Parathyroid adenoma (tissue), 2 donors: ENCODE measurements around the gene FBXO21.

Experiments used
- H2AFZ ChIP-seq: fragments of 300-600 bp; sonication (generic); one replicate; pipeline ENCODE4 v1.7.0; 2017; ENCODE audit warnings: antibody characterized with exemption, mild to moderate bottlenecking
- H3K27ac ChIP-seq: fragments of 300-600 bp; sonication (generic); one replicate; pipeline ENCODE4 v1.7.0; 2017
- H3K27me3 ChIP-seq: fragments of 300-600 bp; sonication (generic); one replicate; pipeline ENCODE4 v1.7.0; 2017; ENCODE audit warnings: low read length; ENCODE audit not compliant: control insufficient read depth, insufficient read depth
- H3K36me3 ChIP-seq: fragments of 300-600 bp; sonication (generic); one replicate; pipeline ENCODE4 v1.7.0; 2017; ENCODE audit warnings: low read length; ENCODE audit not compliant: control insufficient read depth, insufficient read depth
- H3K4me1 ChIP-seq: fragments of 300-600 bp; sonication (generic); one replicate; pipeline ENCODE4 v1.7.0; 2017; ENCODE audit warnings: control low read depth
- H3K4me2 ChIP-seq: fragments of 300-600 bp; sonication (generic); one replicate; pipeline ENCODE4 v1.7.0; 2017; ENCODE audit warnings: low read length
- H3K4me3 ChIP-seq: fragments of 300-600 bp; sonication (generic); one replicate; pipeline ENCODE4 v1.7.0; 2017; ENCODE audit warnings: low read depth, low read length
- H3K79me2 ChIP-seq: fragments of 300-600 bp; sonication (generic); one replicate; pipeline ENCODE4 v1.7.0; 2017; ENCODE audit warnings: control low read depth
- H3K9ac ChIP-seq: fragments of 300-600 bp; sonication (generic); one replicate; pipeline ENCODE4 v1.7.0; 2017; ENCODE audit warnings: mild to moderate bottlenecking
- H3K9me3 ChIP-seq: fragments of 300-600 bp; sonication (generic); one replicate; pipeline ENCODE4 v1.7.0; 2017; ENCODE audit warnings: low read length; ENCODE audit not compliant: control insufficient read depth
- TF ChIP-seq, protein P1 (sequence below): fragments of 300-600 bp; sonication (generic); IDR thresholded peaks from one replicate; pipeline ENCODE4 v1.7.0; 2017; ENCODE audit warnings: antibody characterized with exemption, mild to moderate bottlenecking
- donor health status: primary hyperparathyroidism.

FBXO21 gene

DNA sequence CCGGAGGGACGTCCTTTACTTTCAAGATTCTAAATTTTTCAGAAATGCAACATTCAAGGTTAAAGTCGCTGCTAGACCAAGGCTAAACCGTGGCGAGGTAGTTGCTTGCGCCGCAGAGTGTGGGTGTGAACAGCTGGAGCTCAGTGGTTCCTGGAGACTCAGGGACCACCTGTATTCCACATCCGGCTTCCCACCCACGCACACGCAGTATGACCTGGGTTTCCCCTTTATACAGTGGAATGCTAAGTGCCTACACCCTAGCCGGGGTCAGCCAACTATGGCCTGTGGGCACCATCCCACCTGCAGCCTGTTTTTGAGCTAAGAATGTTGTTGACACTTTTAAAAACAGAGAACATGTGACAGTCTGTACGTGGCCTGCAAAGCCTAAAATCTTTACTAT, 48.2 kb downstream of the FBXO21 start:
- Histone ChIP-seq H3K4me2 (no peak overlapping the region), H3K36me3 (no peaks in the 10 kb centered on the region), H3K79me2 (no peaks in the 10 kb centered on the region), H3K9me3 (no peaks in the 10 kb centered on the region), H3K9ac (no peak overlapping the region), H2AFZ (no peak overlapping the region), H3K27me3 (no peaks in the 10 kb centered on the region), H3K4me3 (no peak overlapping the region), H3K27ac (no peak overlapping the region), H3K4me1 (no peaks in the 10 kb centered on the region)
- TF ChIP-seq, protein P1, sequence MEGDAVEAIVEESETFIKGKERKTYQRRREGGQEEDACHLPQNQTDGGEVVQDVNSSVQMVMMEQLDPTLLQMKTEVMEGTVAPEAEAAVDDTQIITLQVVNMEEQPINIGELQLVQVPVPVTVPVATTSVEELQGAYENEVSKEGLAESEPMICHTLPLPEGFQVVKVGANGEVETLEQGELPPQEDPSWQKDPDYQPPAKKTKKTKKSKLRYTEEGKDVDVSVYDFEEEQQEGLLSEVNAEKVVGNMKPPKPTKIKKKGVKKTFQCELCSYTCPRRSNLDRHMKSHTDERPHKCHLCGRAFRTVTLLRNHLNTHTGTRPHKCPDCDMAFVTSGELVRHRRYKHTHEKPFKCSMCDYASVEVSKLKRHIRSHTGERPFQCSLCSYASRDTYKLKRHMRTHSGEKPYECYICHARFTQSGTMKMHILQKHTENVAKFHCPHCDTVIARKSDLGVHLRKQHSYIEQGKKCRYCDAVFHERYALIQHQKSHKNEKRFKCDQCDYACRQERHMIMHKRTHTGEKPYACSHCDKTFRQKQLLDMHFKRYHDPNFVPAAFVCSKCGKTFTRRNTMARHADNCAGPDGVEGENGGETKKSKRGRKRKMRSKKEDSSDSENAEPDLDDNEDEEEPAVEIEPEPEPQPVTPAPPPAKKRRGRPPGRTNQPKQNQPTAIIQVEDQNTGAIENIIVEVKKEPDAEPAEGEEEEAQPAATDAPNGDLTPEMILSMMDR = no peak

DNA sequence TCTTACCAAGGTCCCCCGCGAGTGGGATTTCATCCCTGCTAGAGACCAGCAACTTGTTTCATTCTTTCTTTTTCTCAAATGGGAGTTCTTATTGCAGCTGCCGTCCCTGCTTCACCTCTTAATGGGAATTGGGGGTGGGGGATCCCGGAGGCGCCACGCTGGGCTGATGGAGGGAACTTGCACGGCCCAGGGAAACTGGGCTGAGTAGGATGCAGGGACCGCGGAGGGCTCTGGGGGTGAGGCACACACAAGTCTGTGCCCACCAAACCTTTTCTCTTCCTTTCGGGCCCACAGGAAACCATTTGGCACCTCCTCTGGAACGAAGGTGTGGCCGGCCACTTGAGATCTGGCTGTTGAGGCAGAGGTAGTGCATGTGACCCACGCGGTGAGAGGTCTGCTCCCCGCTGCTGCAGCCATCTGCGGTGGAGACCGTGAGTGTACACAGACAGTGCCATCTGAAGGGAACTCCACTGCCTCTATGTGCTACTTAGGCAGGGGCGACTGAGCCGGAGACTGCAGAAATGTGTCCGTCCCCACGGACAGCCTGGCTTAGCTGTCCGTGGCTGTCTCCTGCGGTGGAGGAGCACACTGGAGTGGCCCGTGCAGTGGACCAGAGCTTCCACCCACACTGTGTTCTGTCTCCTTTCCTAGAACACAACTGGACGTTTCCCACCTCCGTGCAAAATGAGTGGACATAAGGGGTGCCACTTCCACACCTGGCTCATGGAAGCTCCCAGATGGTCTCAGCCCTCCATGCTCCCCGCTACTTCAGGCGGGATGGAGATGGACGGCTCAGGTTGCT, 49.0 kb downstream of the FBXO21 start:
- no peak overlapping the region for H3K4me2 ChIP-seq
- H3K4me1 ChIP-seq = no peaks in the 10 kb centered on the region
- no peaks in the 10 kb centered on the region for H3K9me3 ChIP-seq
- TF ChIP-seq, protein P1 = no peak
- no peak overlapping the region for H3K27ac ChIP-seq
- H3K79me2 ChIP-seq = no peaks in the 10 kb centered on the region
- no peak overlapping the region for H3K4me3 ChIP-seq
- no peaks in the 10 kb centered on the region for H3K36me3 ChIP-seq
- no peak overlapping the region for H2AFZ ChIP-seq
- no peak overlapping the region for H3K9ac ChIP-seq
- H3K27me3 ChIP-seq = no peaks in the 10 kb centered on the region

DNA sequence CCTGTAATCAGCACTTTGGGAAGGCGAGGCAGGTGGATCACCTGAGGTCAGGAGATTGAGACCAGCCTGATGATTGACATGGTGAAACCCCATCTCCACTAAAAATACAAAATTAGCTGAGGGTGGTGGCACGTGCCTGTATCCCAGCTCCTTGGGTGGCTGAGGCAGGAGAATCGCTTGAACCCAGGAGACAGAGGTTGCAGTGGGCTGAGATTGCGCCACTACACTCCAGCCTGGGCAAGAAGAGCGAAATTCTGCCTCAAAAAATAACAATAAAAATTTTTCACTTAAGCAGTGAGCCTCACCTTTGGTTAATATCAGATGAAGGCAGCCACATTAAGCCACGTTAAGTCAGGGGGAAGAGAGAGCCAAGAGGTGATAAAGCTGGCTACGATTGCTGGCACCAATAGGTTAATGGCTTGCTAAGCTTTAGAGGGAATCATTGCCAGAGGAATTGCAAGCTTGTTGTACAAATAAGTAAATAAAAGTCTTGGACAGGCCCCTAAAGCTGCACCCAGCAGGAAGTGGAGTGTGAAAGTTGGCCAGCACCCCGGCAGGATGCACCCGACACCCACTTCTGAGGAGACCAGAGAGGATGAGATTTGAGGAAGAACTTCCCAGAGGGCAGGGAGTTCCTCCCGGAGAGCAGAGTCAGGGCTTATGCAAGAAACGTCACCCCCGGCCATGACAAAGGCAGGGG, 49.7 kb downstream of the FBXO21 start:
- Histone ChIP-seq H3K27me3 (no peaks in the 10 kb centered on the region), H3K79me2 (no peaks in the 10 kb centered on the region), H2AFZ (no peak overlapping the region), H3K27ac (no peak overlapping the region), H3K9me3 (no peaks in the 10 kb centered on the region), H3K4me3 (no peak overlapping the region), H3K4me2 (no peak overlapping the region), H3K9ac (no peak overlapping the region), H3K4me1 (no peaks in the 10 kb centered on the region), H3K36me3 (no peaks in the 10 kb centered on the region)
- TF ChIP-seq, protein P1 = no peak

DNA sequence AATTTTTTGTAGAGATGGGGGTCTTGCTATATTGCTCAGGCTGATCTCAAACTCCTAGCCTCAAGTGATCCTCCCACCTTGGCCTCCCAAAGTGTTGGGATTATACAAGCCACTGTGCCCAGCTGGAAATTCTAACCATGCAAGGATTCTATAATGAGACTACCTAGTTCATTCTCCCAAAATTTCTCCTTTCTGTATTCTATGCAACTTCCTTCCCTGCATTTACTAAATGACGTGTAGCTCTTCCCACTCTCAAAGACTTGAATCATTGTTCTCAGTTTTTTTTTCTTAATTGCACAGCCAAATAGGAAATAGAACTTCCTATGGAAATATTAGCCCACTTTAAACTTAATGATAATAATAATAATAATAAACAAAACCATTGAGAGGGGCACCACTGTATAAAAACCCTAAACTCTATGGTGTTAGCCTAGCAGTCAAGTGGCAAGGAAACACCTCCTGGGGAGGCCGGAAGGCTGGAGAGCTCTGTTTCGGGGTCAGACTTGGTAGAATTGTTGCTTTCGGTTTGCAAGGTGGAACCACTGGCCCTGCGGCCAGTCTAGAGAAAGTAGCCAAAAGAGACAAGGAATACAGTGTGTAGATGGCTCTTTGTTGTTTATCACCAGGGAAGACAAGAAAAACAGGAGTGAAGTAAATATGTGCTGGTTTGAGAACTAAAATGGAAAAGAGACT, 51.1 kb downstream of the FBXO21 start:
- TF ChIP-seq, protein P1 = no peak

More for the DNA sequence above, 51.1 kb downstream of the FBXO21 start:
- Histone ChIP-seq H3K9ac (no peak overlapping the region), H3K4me2 (no peak overlapping the region), H3K27ac (no peak overlapping the region), H3K27me3 (no peaks in the 10 kb centered on the region), H3K4me1 (no peaks in the 10 kb centered on the region), H3K36me3 (no peaks in the 10 kb centered on the region), H3K4me3 (no peak overlapping the region), H3K9me3 (no peaks in the 10 kb centered on the region), H2AFZ (no peak overlapping the region), H3K79me2 (no peaks in the 10 kb centered on the region)
